ENCODE measurements around the gene PTBP2. TPM values are rescaled to one million over a fixed set of nuclear protein-coding genes. Genes with fewer than 3 reads are reported as not detected.

Gene PTBP2
- total and polyA plus RNA-seq, 8 donors, result 4.5 to 376 (median 26.0) TPM

DNA sequence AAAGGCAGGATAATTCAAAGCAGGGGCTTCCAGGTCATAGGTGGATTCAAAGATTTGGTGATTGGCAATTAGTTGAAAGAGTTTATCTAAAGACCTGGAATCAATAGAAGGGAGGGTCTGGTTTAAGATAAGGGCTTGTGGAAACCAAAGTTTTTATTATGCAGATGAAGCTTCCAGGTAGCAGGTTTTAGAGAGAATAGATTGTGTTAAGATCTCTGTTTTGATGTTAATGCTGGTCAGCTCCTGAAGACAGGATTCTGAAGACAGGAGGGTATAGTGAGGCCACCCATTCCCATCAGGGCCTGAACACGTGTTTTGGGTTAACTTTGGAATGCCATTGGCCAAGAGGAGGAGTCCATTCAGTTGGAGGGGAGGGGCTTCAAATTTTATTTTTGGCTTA, 6.1 kb upstream of the PTBP2 start:
- TF ChIP-seq EP300 (IDR thresholded peaks at IDR 0.05) (no peak), POLR2A (IDR thresholded peaks at IDR 0.05) (no peak), POLR2AphosphoS5 (IDR thresholded peaks at IDR 0.05) (no peak)
- TF ChIP-seq, protein P1, sequence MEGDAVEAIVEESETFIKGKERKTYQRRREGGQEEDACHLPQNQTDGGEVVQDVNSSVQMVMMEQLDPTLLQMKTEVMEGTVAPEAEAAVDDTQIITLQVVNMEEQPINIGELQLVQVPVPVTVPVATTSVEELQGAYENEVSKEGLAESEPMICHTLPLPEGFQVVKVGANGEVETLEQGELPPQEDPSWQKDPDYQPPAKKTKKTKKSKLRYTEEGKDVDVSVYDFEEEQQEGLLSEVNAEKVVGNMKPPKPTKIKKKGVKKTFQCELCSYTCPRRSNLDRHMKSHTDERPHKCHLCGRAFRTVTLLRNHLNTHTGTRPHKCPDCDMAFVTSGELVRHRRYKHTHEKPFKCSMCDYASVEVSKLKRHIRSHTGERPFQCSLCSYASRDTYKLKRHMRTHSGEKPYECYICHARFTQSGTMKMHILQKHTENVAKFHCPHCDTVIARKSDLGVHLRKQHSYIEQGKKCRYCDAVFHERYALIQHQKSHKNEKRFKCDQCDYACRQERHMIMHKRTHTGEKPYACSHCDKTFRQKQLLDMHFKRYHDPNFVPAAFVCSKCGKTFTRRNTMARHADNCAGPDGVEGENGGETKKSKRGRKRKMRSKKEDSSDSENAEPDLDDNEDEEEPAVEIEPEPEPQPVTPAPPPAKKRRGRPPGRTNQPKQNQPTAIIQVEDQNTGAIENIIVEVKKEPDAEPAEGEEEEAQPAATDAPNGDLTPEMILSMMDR (IDR thresholded peaks at IDR 0.05), result no peak
- Histone ChIP-seq H3K4me1 (peaks cover 0 to under 1% (median 0%) of the 10 kb centered on the region in 4 donors), H3K27ac (no peak overlapping the region), H3K4me3 (no peak overlapping the region), H3K27me3 (no peaks in the 10 kb centered on the region), H3K9me3 (no peaks in the 10 kb centered on the region), H3K36me3 (no peaks in the 10 kb centered on the region)
- no peak for DNase-seq
- 32 to 47% (median 43%) methylated on average over 1 of the region's 1 CpG for WGBS, 5 donors
- intact Hi-C loops (cut with DNase I; ENCODE audit: low total_unique reads), result no loop called here

DNA sequence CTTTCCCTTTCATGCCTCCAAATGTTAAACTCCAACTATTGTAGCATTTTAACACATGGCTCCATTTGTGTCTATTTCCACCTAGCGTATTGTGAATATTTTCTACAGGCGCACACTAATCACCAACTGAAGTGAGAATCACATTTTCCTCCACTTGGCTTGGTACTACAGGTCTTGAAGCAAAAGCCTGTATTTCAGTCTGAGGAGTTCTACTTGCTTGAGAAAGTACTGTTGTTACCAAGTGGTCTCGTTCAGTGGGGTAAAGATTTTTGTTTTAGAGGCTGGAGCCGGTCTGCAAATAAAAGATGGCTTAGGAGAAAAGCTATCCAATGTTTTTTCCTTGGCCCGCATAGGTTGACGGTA, 550 bp upstream of the PTBP2 start:
- peaks cover 0 to 17% (median 2%) of the 10 kb centered on the region in 4 donors for H3K36me3 ChIP-seq
- intact Hi-C loops (cut with DNase I; ENCODE audit: low total_unique reads), result no loop called here
- H3K27me3 ChIP-seq, result no peaks in the 10 kb centered on the region
- H3K9me3 ChIP-seq, result no peaks in the 10 kb centered on the region
- no peak for DNase-seq
- H3K4me1 ChIP-seq, result peaks cover 0 to 35% (median 24%) of the 10 kb centered on the region in 4 donors
- WGBS, 5 donors, result 7 to 16% (median 13%) methylated on average over 6 of the region's 6 CpGs
- H3K27ac ChIP-seq, result peak overlapping the region; percentile 90 to 96 (median 94)
- TF ChIP-seq POLR2A (IDR thresholded peaks at IDR 0.05) (no peak), POLR2AphosphoS5 (IDR thresholded peaks at IDR 0.05) (no peak), EP300 (IDR thresholded peaks at IDR 0.05) (no peak)
- TF ChIP-seq, protein P1 (IDR thresholded peaks at IDR 0.05), result no peak
- peak overlapping the region; percentile 85 to 96 (median 92) for H3K4me3 ChIP-seq

DNA sequence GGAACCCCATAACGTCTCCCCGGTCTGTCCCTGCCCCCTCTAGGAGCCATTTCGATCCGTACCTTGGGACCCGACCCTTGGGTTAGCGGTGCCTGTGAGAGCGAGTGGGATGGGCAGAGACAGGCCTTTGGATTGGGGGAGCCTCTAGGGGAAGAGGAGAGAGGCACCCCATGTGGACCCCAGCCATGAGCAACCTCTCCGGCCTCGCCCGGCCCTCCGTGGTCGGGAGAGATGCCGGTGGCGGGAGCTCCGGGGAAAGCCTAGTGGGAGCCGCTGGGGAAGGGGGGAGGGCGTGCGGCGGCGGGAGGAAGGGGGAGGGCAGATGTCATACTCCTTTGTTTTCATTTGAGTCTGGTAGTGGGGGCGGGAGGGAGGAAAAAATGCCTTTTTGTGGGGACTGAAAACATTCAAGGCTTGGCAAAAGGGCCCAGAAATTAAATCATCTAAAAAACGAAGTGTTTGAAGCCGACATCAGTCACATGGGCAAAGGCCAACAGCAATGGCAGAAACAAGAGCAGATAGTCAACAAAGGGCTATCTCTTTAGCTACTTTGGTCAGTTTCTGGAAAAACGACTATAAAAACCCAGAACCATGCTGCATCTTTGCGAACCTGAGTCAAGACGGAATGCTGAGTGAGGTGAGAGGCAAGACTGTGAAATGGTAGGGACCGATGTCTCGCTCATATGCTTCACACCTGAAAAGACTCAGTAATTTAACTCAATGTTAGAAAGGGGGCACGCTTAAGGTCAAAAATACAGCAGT, 758 bp downstream of the PTBP2 start:
- Histone ChIP-seq H3K27ac (peak overlapping the region; percentile 90 to 96 (median 94)), H3K9me3 (no peaks in the 10 kb centered on the region), H3K36me3 (peaks cover 0 to 24% (median 10%) of the 10 kb centered on the region in 4 donors), H3K4me3 (peak overlapping the region; percentile 85 to 96 (median 92)), H3K4me1 (peaks cover 0 to 41% (median 27%) of the 10 kb centered on the region in 4 donors), H3K27me3 (no peaks in the 10 kb centered on the region)
- WGBS, 5 donors, result 1 to 2% (median 1%) methylated on average over 27 to 29 of the region's 29 CpGs
- intact Hi-C loops (cut with DNase I; ENCODE audit: low total_unique reads), result no loop called here
- DNase-seq, result peak; percentile 51 to 90
- TF ChIP-seq POLR2AphosphoS5 (IDR thresholded peaks at IDR 0.05) (no peak), EP300 (IDR thresholded peaks at IDR 0.05) (no peak), POLR2A (IDR thresholded peaks at IDR 0.05) (no peak)
- TF ChIP-seq, protein P1 (IDR thresholded peaks at IDR 0.05), result no peak

DNA sequence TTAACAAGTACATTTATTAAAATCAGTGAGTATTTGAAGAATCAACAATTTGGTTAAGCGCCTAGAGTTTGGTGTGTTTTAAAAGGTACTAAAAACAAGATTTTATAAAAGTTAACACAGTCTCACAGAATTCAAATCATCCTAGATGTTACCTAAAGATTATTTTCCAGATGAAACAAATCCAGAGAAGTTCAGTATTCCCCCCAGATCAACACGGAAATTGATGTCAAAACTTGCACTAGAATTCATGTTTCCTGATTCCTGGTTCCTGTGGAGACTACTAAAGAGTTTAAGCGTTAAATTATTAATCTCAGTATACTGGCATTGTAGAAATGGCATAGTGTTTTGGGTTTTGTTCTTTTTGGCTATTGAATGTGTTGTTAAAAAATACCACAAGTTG, 1.4 kb downstream of the PTBP2 start:
- TF ChIP-seq EP300 (IDR thresholded peaks at IDR 0.05) (no peak), POLR2A (IDR thresholded peaks at IDR 0.05) (no peak), POLR2AphosphoS5 (IDR thresholded peaks at IDR 0.05) (no peak)
- TF ChIP-seq, protein P1 (IDR thresholded peaks at IDR 0.05), result no peak
- peaks cover 0 to 46% (median 30%) of the 10 kb centered on the region in 4 donors for H3K4me1 ChIP-seq
- H3K27me3 ChIP-seq, result no peaks in the 10 kb centered on the region
- peak overlapping the region; percentile 85 to 96 (median 92) for H3K4me3 ChIP-seq
- intact Hi-C loops (cut with DNase I; ENCODE audit: low total_unique reads), result no loop called here
- 14 to 31% (median 19%) methylated on average over 3 of the region's 3 CpGs for WGBS, 5 donors
- no peaks in the 10 kb centered on the region for H3K9me3 ChIP-seq
- DNase-seq, result no peak
- H3K36me3 ChIP-seq, result peaks cover 0 to 30% (median 10%) of the 10 kb centered on the region in 4 donors
- H3K27ac ChIP-seq, result peak overlapping the region in 4 of 5 donors; percentile 93 to 96 (median 95)

Data from stomach (tissue), 9 donors.